ENCODE measurements around the gene TAF11L5.
"Not testable (repeated sequence)": the region's sequence is repeated elsewhere in the genome, so short reads cannot be mapped to it uniquely, and the experiment has no call there.

The TAF11L5 gene

DNA sequence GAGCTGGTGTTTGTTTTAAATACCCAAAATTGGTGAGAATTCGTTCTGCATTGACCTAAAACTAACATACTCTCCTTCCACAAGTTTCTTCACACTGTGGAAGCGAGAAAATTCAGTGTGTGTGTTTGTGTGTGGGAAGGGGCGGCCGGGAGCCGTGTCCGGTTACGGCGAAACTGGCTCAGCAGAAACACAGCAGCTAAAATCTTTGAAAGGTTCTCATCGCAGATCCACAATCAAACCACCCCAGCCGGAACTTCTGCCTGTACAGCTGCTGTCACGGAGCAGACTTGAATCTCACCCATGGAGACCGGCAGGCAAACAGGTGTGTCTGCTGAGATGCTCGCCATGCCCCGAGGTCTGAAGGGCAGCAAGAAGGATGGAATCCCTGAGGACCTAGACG, at the start of gene TAF11L5:
Gene TAF11L5 (plus strand): TSS at position 301 of the 400 bp plus-strand sequence.
- DNase-seq (ENCODE audit: low read depth in 2 of 2): not testable (repeated sequence)

GRCh38 chr5:17477043-17477442, 48.0 kb upstream of the TAF11L5 start:
- DNase-seq (ENCODE audit: low read depth in 2 of 2): no peak

GRCh38 chr5:17477573-17478265, 47.3 kb upstream of the TAF11L5 start:
- no peak for DNase-seq (ENCODE audit: low read depth in 2 of 2)

DNA sequence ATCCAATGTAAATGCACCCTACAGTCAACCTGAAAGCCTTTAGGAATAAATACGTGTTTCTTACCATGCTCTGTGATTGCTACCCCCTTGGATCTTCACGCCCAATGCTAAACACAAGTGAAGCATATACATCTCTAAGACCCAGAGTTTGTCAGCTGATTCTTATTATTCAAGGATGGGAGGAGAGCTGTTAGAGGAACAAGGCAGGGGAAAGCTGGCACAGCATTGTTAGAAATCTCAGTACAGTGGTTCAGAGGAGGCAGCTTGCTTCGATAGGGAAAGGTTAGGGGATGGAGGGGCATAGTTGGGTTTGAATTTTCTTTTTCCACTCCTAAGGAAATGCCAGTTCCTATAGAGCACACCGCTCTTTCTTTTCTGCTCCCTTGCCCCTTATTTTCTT, 43.7 kb upstream of the TAF11L5 start:
- DNase-seq (ENCODE audit: low read depth in 2 of 2): no peak

GRCh38 chr5:17482790-17483189, 42.2 kb upstream of the TAF11L5 start:
- DNase-seq (ENCODE audit: low read depth in 2 of 2): no peak

GRCh38 chr5:17486464-17487173, 38.4 kb upstream of the TAF11L5 start:
- DNase-seq (ENCODE audit: low read depth in 2 of 2): not testable (repeated sequence)

- no peak for DNase-seq (ENCODE audit: low read depth in 2 of 2)
These were observed 37.9 kb upstream of the TAF11L5 start for GRCh38 chr5:17487174-17487512.

DNA sequence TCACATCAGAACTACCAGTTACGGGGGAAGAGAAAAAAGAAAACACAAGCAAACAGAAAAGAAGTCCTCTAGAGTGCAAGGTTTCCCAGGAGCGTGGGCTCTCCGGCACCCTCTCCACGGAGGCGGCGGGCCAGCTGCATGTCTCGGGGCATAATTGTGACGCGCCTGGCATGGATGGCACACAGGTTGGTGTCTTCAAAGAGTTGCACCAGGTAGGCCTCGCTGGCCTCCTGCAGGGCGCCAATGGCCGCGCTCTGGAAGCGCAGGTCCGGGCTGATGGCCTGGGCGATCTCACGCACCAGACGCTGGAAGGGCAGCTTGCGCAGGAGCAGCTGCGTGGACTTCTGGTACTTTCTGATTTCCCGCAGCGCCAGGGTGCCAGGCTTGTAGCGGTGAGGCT, 33.8 kb upstream of the TAF11L5 start:
- not testable (repeated sequence) for DNase-seq (ENCODE audit: low read depth in 2 of 2)

DNA sequence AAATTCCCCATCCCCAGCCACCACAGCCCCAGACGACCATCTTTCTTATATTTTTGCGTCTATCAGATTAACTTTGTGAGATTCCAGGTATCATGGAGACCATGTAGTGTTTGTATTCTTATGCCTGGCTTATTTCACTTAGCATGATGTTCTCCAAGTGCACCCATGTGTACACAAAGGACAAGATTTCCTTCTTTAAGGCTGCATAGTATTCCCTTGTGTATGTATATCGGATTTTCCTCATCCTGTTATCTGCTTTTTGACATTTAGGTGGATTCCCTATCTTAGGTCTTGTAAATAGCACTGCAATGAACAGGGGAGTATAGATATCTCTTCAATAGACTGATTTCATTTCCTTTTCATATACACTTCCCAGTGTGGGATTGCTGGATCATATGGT, 32.3 kb upstream of the TAF11L5 start:
- no peak for DNase-seq (ENCODE audit: low read depth in 2 of 2)

- DNase-seq (ENCODE audit: low read depth in 2 of 2): no peak
These were observed 27.6 kb upstream of the TAF11L5 start for GRCh38 chr5:17497446-17497845.

DNA sequence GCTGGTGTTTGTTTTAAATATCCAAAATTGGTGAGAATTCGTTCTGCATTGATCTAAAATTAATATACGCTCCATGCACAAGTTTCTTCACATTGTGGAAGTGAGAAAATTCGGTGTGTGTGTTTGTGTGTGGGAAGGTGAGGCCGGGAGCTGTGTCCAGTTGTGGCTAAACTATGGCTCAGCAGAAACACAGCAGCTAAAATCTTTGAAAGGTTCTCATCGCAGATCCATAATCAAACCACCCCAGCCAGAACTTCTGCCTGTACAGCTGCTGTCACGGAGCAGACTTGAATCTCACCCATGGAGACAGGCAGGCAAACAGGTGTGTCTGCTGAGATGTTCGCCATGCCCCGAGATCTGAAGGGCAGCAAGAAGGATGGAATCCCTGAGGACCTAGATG, 27.1 kb upstream of the TAF11L5 start, which contains the start of gene TAF11L2:
Gene TAF11L2 (plus strand): TSS at position 301 of the 400 bp plus-strand sequence.
- DNase-seq (ENCODE audit: low read depth in 2 of 2): not testable (repeated sequence)

DNA sequence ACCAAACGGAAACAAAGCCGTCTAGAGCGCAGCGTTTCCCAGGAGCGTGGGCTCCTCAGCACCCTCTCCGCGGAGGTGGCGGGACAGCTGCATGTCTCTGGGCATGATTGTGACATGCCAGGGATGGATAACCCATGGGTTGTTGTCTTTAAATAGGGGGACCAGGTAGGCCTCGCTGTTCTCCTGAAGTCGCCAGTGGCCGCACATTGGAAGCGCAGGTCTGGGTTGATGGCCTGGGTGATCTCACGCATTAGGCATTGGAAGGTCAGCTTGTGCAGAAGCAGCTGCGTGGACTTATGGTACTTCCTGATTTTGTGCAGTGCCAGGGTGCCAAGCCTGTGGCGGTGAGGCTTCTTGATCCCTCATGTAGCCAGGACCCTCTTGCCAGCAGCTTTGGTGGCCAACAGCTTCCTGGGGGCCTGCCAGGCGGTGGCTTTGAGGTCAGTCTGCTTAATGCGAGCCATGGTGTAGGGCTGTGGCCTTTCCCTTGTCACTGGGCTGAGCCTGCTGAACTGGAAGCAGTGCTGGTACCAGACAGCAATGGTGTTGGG, 13.2 kb upstream of the TAF11L5 start:
- no peak for DNase-seq (ENCODE audit: low read depth in 2 of 2)

- not testable (repeated sequence) for DNase-seq (ENCODE audit: low read depth in 2 of 2)
These were observed 7.5 kb upstream of the TAF11L5 start for GRCh38 chr5:17517526-17517925.

DNA sequence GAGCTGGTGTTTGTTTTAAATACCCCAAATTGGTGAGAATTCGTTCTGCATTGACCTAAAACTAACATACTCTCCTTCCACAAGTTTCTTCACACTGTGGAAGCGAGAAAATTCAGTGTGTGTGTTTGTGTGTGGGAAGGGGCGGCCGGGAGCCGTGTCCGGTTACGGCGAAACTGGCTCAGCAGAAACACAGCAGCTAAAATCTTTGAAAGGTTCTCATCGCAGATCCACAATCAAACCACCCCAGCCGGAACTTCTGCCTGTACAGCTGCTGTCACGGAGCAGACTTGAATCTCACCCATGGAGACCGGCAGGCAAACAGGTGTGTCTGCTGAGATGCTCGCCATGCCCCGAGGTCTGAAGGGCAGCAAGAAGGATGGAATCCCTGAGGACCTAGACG, 7.0 kb upstream of the TAF11L5 start, which contains the start of gene TAF11L3:
Gene TAF11L3 (plus strand): TSS at position 301 of the 400 bp plus-strand sequence.
- not testable (repeated sequence) for DNase-seq (ENCODE audit: low read depth in 2 of 2)

GRCh38 chr5:17519508-17519907, 5.5 kb upstream of the TAF11L5 start:
- not testable (repeated sequence) for DNase-seq (ENCODE audit: low read depth in 2 of 2)

GRCh38 chr5:17521501-17521900, 3.5 kb upstream of the TAF11L5 start, which contains the start of gene TAF11L4:
Gene TAF11L4, plus strand, starts transcription at chr5:17521801.
- not testable (repeated sequence) for DNase-seq (ENCODE audit: low read depth in 2 of 2)

- not testable (repeated sequence) for DNase-seq (ENCODE audit: low read depth in 2 of 2)
These were observed 1.5 kb downstream of the TAF11L5 start for GRCh38 chr5:17526504-17526903.

DNA sequence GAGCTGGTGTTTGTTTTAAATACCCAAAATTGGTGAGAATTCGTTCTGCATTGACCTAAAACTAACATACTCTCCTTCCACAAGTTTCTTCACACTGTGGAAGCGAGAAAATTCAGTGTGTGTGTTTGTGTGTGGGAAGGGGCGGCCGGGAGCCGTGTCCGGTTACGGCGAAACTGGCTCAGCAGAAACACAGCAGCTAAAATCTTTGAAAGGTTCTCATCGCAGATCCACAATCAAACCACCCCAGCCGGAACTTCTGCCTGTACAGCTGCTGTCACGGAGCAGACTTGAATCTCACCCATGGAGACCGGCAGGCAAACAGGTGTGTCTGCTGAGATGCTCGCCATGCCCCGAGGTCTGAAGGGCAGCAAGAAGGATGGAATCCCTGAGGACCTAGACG, 3.3 kb downstream of the TAF11L5 start, which contains the start of gene TAF11L6:
Gene TAF11L6 (plus strand): TSS at position 301 of the 400 bp plus-strand sequence.
- DNase-seq (ENCODE audit: low read depth in 2 of 2): not testable (repeated sequence)
